ENCODE results near the gene NPHS1.

NPHS1 gene

GRCh38 chr19:35792312-35792711 lies 60.0 kb downstream of the NPHS1 start:
- no peak for DNase-seq
- in situ Hi-C loops (cut with MboI; ENCODE audit: low pct_unique_long_range_greater_than_20kb, low sequenced_read_pairs) = no loop called here

DNA sequence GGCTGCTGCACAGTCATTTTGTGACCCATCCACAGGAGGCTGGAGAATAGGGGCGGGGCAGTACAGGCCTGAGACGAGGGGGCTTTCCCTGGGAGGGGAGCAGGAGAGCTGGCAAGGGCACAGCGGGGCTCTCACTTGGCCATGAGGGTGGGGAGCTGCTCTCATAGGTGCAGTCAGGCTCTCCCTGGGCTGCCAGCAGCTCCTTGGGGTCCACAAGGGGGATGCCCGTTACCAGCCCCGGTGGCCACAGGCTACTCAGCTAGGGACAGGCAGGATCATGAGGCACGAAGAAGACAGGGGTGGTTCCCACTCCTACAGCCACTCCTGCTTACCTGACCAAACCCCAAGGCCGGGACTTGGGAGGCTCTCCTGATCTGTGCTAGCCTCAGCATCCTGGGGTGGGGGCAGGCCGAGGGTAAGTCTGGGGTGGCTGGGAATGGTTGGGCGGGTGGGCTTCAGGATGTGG lies 60.5 kb downstream of the NPHS1 start:
- no peak for DNase-seq
- in situ Hi-C loops (cut with MboI; ENCODE audit: low pct_unique_long_range_greater_than_20kb, low sequenced_read_pairs) = no loop called here

- in situ Hi-C loops (cut with MboI; ENCODE audit: low pct_unique_long_range_greater_than_20kb, low sequenced_read_pairs) = no loop called here
- DNase-seq = no peak
These were observed 61.1 kb downstream of the NPHS1 start for GRCh38 chr19:35790981-35791813.

GRCh38 chr19:35789978-35790944 lies 62.0 kb downstream of the NPHS1 start:
- DNase-seq = no peak
- in situ Hi-C loops (cut with MboI; ENCODE audit: low pct_unique_long_range_greater_than_20kb, low sequenced_read_pairs) = no loop called here

GRCh38 chr19:35789195-35789977 lies 62.9 kb downstream of the NPHS1 start:
- no peak for DNase-seq

GRCh38 chr19:35788205-35788960 lies 63.9 kb downstream of the NPHS1 start:
- in situ Hi-C loops (cut with MboI; ENCODE audit: low pct_unique_long_range_greater_than_20kb, low sequenced_read_pairs) = no loop called here
- DNase-seq = no peak

More at GRCh38 chr19:35789195-35789977, 62.9 kb downstream of the NPHS1 start:
- in situ Hi-C loops (cut with MboI; ENCODE audit: low pct_unique_long_range_greater_than_20kb, low sequenced_read_pairs) = no loop called here

DNA sequence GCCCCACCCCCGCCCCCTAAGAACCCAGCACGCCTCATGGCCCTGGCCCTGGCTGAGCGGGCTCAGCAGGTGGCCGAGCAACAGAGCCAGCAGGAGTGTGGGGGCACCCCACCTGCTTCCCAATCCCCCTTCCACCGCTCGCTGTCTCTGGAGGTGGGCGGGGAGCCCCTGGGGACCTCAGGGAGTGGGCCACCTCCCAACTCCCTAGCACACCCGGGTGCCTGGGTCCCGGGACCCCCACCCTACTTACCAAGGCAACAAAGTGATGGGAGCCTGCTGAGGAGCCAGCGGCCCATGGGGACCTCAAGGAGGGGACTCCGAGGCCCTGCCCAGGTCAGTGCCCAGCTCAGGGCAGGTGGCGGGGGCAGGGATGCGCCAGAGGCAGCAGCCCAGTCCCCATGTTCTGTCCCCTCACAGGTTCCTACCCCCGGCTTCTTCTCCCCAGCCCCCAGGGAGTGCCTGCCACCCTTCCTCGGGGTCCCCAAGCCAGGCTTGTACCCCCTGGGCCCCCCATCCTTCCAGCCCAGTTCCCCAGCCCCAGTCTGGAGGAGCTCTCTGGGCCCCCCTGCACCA lies 65.0 kb downstream of the NPHS1 start:
- no peak for DNase-seq
- in situ Hi-C loops (cut with MboI; ENCODE audit: low pct_unique_long_range_greater_than_20kb, low sequenced_read_pairs) = no loop called here

DNA sequence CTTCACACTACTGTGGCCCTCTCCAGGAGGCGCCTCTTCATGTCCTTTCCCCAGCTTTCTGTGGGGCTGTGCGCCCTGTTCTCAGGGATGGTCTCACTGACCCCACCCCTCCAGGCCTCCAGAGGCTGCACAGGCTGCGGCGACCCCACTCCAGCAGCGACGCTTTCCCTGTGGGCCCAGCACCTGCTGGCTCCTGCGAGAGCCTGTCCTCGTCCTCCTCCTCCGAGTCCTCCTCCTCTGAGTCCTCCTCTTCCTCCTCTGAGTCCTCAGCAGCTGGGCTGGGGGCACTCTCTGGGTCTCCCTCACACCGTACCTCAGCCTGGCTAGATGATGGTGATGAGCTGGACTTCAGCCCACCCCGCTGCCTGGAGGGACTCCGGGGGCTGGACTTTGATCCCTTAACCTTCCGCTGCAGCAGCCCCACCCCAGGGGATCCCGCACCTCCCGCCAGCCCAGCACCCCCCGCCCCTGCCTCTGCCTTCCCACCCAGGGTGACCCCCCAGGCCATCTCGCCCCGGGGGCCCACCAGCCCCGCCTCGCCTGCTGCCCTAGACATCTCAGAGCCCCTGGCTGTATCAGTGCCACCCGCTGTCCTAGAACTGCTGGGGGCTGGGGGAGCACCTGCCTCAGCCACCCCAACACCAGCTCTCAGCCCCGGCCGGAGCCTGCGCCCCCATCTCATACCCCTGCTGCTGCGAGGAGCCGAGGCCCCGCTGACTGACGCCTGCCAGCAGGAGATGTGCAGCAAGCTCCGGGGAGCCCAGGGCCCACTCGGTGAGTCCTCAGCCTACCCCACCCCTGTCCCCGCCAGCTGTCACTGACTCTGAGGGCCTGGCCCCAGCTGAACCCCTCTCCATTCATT lies 65.8 kb downstream of the NPHS1 start:
- in situ Hi-C loops (cut with MboI; ENCODE audit: low pct_unique_long_range_greater_than_20kb, low sequenced_read_pairs) = no loop called here
- DNase-seq = no peak

DNA sequence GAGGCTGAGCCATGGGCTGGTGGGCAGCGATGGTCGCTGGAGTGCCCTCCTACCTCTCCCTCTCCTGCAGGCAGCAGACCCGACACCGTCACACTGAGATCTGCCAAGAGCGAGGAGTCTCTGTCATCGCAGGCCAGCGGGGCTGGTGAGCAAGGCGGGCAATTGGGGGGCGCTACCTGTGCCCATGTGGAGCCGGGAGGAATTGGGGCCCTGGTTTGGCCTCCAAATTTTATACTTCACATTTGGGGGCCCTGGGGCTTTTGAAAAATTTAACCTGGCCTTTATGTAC lies 67.0 kb downstream of the NPHS1 start:
- no peak for DNase-seq
- in situ Hi-C loops (cut with MboI; ENCODE audit: low pct_unique_long_range_greater_than_20kb, low sequenced_read_pairs) = no loop called here

DNA sequence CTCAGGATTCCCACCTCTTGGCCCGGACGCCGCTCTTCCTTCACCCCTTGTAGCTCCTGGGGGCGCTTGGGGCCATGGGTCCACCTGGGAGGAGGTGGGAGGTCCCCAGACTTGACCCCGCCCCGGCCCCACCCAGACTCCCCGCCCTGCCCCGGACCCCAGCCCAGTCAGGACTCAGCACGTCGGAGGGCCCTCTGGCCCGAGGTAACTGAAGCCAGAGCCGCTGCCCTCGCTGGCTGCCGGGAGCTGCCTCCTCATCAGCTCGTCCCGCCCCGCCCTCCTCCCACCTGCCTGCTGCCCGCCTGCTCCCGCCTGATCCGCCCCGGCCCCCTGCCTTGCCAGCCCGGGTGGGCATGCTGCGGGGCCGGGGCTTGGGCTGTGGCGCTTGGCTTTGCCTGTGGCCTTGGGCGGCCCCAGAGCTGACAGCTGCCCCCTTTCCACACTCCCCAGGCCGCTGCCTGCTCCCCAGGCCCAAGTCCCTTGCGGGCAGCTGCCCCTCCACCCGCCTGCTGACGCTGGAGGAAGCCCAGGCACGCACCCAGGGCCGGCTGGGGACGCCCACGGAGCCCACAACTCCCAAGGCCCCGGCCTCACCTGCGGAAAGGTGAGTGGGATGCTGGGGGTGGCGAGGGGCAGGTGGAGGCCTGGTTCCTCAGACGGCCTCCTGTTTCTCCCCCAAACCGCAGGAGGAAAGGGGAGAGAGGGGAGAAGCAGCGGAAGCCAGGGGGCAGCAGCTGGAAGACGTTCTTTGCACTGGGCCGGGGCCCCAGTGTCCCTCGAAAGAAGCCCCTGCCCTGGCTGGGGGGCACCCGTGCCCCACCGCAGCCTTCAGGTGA lies 67.6 kb downstream of the NPHS1 start:
- DNase-seq = no peak
- in situ Hi-C loops (cut with MboI; ENCODE audit: low pct_unique_long_range_greater_than_20kb, low sequenced_read_pairs) = no loop called here

DNA sequence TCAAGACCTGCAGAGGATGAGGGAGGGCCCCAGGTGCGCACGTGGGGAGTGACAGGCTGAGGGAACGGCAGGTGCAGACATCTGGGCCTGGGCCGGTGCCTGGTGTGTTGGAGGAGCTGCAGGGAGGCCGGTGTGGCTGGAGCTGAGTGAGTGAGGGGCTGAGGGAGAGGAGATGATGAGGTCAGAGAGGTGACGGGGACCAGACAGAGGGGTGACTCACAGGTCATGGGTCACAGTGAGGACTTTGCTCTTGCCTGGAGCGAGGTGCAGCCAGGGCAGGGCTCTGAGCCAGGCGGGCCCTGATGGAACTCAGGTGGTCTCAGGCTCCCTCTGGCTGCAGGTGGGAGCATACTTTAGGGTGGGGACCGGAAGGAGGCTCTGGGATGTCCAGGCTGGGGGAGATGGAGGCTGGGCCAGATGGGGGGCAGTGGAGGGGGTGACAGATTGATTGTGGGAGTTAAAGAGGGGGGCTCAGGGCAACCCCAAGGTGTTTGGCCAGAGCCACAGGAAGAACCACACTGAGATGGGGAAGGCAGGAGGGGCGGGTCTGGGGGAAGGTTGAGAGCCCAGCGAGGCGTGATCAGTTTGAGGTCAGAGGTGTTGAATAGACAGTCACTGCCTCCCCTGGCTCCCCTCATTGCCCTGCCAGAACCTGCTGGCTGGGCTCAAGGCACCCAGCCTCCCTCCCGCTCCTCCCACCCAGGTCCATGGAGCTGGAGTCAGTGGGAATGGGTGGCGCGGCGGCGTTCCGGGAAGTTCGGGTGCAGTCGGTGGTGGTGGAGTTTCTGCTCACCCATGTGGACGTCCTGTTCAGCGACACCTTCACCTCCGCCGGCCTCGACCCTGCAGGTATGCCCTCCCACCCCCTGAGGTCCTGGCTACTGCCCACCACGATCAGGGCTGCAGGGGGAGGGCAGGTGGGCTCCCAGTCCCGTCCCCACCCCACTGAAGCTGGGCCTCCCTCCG lies 68.6 kb downstream of the NPHS1 start:
- DNase-seq = no peak
- in situ Hi-C loops (cut with MboI; ENCODE audit: low pct_unique_long_range_greater_than_20kb, low sequenced_read_pairs) = no loop called here

DNA sequence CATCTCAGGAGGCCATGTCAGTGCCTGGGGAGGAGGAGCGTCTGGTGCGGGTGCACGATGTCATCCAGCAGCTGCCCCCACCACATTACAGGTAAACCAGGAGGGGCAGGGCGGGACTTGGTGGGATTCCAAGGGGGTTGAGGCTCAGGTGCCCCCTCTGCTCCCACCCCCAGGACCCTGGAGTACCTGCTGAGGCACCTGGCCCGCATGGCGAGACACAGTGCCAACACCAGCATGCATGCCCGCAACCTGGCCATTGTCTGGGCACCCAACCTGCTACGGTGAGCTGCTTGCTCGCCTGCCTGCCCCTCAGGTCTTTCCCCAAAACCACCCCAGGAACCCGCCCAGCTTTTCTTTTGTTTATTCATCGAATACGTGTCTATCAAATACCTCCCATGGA lies 69.7 kb downstream of the NPHS1 start:
- in situ Hi-C loops (cut with MboI; ENCODE audit: low pct_unique_long_range_greater_than_20kb, low sequenced_read_pairs) = no loop called here
- DNase-seq = no peak

- in situ Hi-C loops (cut with MboI; ENCODE audit: low pct_unique_long_range_greater_than_20kb, low sequenced_read_pairs) = no loop called here
These were observed 70.7 kb downstream of the NPHS1 start for GRCh38 chr19:35781650-35782049.

GRCh38 chr19:35780717-35781116 lies 71.6 kb downstream of the NPHS1 start:
- in situ Hi-C loops (cut with MboI; ENCODE audit: low pct_unique_long_range_greater_than_20kb, low sequenced_read_pairs) = no loop called here
- DNase-seq = no peak

More at GRCh38 chr19:35781650-35782049, 70.7 kb downstream of the NPHS1 start:
- no peak for DNase-seq

DNA sequence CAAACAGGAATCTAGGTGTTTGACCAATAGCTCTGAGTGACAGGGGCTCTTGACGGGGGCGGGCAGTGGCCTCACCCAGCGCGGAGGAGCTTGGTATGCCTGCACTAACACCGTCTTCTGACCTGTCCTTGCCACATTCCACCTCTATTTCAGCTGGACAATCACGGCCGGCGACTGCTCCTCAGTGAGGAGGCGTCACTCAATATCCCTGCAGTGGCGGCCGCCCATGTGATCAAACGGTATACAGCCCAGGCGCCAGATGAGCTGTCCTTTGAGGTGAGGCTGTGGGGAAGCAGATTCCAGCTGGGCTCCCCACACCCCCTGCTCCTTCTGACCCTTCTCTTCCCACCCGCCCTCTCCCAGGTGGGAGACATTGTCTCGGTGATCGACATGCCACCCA lies 72.2 kb downstream of the NPHS1 start:
- in situ Hi-C loops (cut with MboI; ENCODE audit: low pct_unique_long_range_greater_than_20kb, low sequenced_read_pairs) = no loop called here

DNA sequence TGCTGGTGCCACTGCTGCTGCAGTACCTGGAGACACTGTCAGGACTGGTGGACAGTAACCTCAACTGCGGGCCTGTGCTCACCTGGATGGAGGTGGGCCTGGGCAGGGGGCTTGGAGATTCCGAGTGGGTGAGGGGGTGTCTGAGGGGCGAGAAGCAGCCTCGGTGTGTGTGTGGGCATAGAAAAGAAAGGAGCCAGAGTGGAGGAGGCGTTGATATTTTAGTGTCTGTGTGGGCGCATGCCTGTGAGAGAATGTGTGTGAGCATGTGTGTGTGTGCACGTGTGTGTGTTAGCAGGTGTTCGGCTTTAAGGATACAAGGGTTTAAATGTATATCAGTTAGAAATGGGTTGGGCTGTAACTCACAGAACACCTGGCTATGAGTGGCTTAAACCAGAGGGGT lies 73.3 kb downstream of the NPHS1 start:
- DNase-seq = no peak
- in situ Hi-C loops (cut with MboI; ENCODE audit: low pct_unique_long_range_greater_than_20kb, low sequenced_read_pairs) = no loop called here

More for the DNA sequence above, 72.2 kb downstream of the NPHS1 start:
- DNase-seq = no peak

All from KBM-7 (cell line).